IMR-90 (cell line): ENCODE data around the gene TUBA8. TPM values are rescaled to one million over a fixed set of nuclear protein-coding genes. Genes with fewer than 3 reads are reported as not detected.
A peak's percentile ranks its signal among the peaks of the same experiment; 100 is the strongest.
"Not testable (repeated sequence)": the region's sequence is repeated elsewhere in the genome, so short reads cannot be mapped to it uniquely, and the experiment has no call there.

Source experiments
- ATAC-seq: fragments of 200-7000 bp; cut with Tn5 transposase; 2 replicates; pipeline ENCODE4 v1.9.1; 2020; ENCODE audit warnings: low read depth, mild to moderate bottlenecking, moderate library complexity
- BruUV-seq: library from RNA; stranded (reverse); fragments of 400-500 nt; replicated peaks from 2 replicates; lab custom pipeline; 2021; lab: Mats Ljungman, UMichigan
- CTCF ChIA-PET: fragments of 300-600 bp; formaldehyde crosslinking; extraction: SDS; loops from one replicate; lab custom pipeline; 2021; ENCODE audit warnings: antibody characterized with exemption; lab: Yijun Ruan, JAX
- POLR2A ChIA-PET: fragments of 300-600 bp; sonication (Branson Sonifier 250); formaldehyde crosslinking; loops from one replicate; lab custom pipeline; 2022; ENCODE audit warnings: antibody characterized with exemption; ENCODE audit not compliant: unreplicated experiment; lab: Charles Lee
- DNase-seq: peaks from one replicate; pipeline ENCODE4 v3.0.0; 2013
- H2AFZ ChIP-seq: replicated peaks from 2 replicates; pipeline ENCODE3; 2013; ENCODE audit warnings: low read length, mild to moderate bottlenecking; ENCODE audit not compliant: poor library complexity
- H2AK5ac ChIP-seq: 2 replicates; pipeline ENCODE4 v1.6.1; 2013; ENCODE audit warnings: low read depth, low read length, inconsistent platforms
- H2AK9ac ChIP-seq: replicated peaks from 2 replicates; pipeline ENCODE3; 2013; ENCODE audit warnings: mild to moderate bottlenecking, low read depth, low read length, moderate library complexity; ENCODE audit not compliant: poor library complexity
- H2BK120ac ChIP-seq: 2 replicates; pipeline ENCODE4 v1.6.1; 2013; ENCODE audit warnings: low read depth, low read length, inconsistent platforms
- H2BK15ac ChIP-seq: 3 replicates; pipeline ENCODE4 v1.6.1; 2013; ENCODE audit warnings: low read depth, low read length, inconsistent platforms
- H2BK20ac ChIP-seq: 2 replicates; pipeline ENCODE4 v1.6.1; 2013; ENCODE audit warnings: low read depth, mild to moderate bottlenecking, inconsistent platforms, low read length, moderate library complexity
- H2BK5ac ChIP-seq: 2 replicates; pipeline ENCODE4 v1.6.1; 2013; ENCODE audit warnings: mild to moderate bottlenecking, low read depth, low read length, inconsistent platforms; ENCODE audit not compliant: poor library complexity, severe bottlenecking
- H3K14ac ChIP-seq: replicated peaks from 2 replicates; pipeline ENCODE4 v1.6.1; 2013; ENCODE audit warnings: low read depth, low read length, inconsistent platforms
- H3K18ac ChIP-seq: 2 replicates; pipeline ENCODE4 v1.6.1; 2013; ENCODE audit warnings: low read depth, low read length, control low read depth
- H3K23ac ChIP-seq: 2 replicates; pipeline ENCODE4 v1.6.1; 2013; ENCODE audit warnings: low read depth, low read length, inconsistent platforms
- H3K27ac ChIP-seq: 2 replicates; pipeline ENCODE4 v1.5.1; 2013; ENCODE audit warnings: mild to moderate bottlenecking, control low read depth, low read length; ENCODE audit not compliant: insufficient read depth
- H3K27me3 ChIP-seq: 2 replicates; pipeline ENCODE4 v1.6.1; 2013; ENCODE audit warnings: low read length; ENCODE audit not compliant: control insufficient read depth, insufficient read depth
- H3K36me3 ChIP-seq: 2 replicates; pipeline ENCODE4 v1.6.1; 2013; ENCODE audit warnings: low read length, mixed read lengths; ENCODE audit not compliant: control insufficient read depth, insufficient read depth
- H3K4ac ChIP-seq: 2 replicates; pipeline ENCODE4 v1.6.1; 2013; ENCODE audit warnings: low read depth, low read length, inconsistent platforms
- H3K4me1 ChIP-seq: 2 replicates; pipeline ENCODE4 v1.6.1; 2013; ENCODE audit warnings: low read length, mixed read lengths; ENCODE audit not compliant: control insufficient read depth, insufficient read depth
- H3K4me2 ChIP-seq: 2 replicates; pipeline ENCODE4 v1.6.1; 2013; ENCODE audit warnings: low read depth, mild to moderate bottlenecking, control low read depth, low read length, moderate library complexity
- H3K4me3 ChIP-seq: 2 replicates; pipeline ENCODE4 v1.5.1; 2013; ENCODE audit warnings: low read depth, mild to moderate bottlenecking, control low read depth, low read length, moderate library complexity; ENCODE audit not compliant: insufficient read depth
- H3K56ac ChIP-seq: 2 replicates; pipeline ENCODE4 v1.6.1; 2013; ENCODE audit warnings: low read length, inconsistent platforms; ENCODE audit not compliant: insufficient read depth; ENCODE audit errors: extremely low read depth
- H3K79me1 ChIP-seq, 2 experiments: 2 replicates each; pipeline ENCODE4 v1.6.1; 2013; ENCODE audit warnings: low read length in 2 of 2, inconsistent platforms in 1 of 2, low read depth in 1 of 2
- H3K9ac ChIP-seq: 2 replicates; pipeline ENCODE4 v1.6.1; 2013; ENCODE audit warnings: low read depth, low read length, control low read depth
- H3K9me1 ChIP-seq: 2 replicates; pipeline ENCODE4 v1.6.1; 2013; ENCODE audit warnings: low read length, inconsistent platforms; ENCODE audit not compliant: insufficient read depth
- H3K9me3 ChIP-seq: 2 replicates; pipeline ENCODE4 v1.6.1; 2013; ENCODE audit warnings: low read length; ENCODE audit not compliant: control insufficient read depth, insufficient read depth
- H4K20me1 ChIP-seq: 2 replicates; pipeline ENCODE4 v1.6.1; 2013; ENCODE audit warnings: low read length, inconsistent platforms; ENCODE audit not compliant: insufficient read depth
- H4K5ac ChIP-seq: 2 replicates; pipeline ENCODE4 v1.6.1; 2013; ENCODE audit warnings: mild to moderate bottlenecking, low read depth, low read length, control low read depth
- H4K8ac ChIP-seq, 2 experiments: 2 replicates each; pipeline ENCODE4 v1.6.1; 2013; ENCODE audit warnings: low read depth in 2 of 2, low read length in 2 of 2, control low read depth in 1 of 2, inconsistent platforms in 1 of 2
- H4K91ac ChIP-seq: 2 replicates; pipeline ENCODE4 v1.6.1; 2013; ENCODE audit warnings: low read depth, low read length, inconsistent platforms; ENCODE audit not compliant: insufficient read depth
- WGBS, 2 experiments: methylation state at CpG; one replicate each; pipeline versions ENCODE4 v1.1.5 to v1.1.7; 2013; ENCODE audit warnings: missing lambda C conversion rate in 2 of 2; ENCODE audit not compliant: insufficient read length in 1 of 2; ENCODE audit errors: extremely low coverage in 2 of 2; 5-methylcytosine and 5-hydroxymethylcytosine counted together
- dilution Hi-C: fragments of 300-500 bp; cut with HindIII; formaldehyde crosslinking; loops from one replicate; pipeline ENCODE4 v1.14.3; 2018; ENCODE audit warnings: low sequenced_read_pairs; ENCODE audit not compliant: unreplicated experiment
- in situ Hi-C: fragments of 300-500 bp; cut with MboI; formaldehyde crosslinking; loops from 3 replicates; pipeline ENCODE4 v1.14.3; 2019; ENCODE audit warnings: low sequenced_read_pairs, inconsistent platforms, mixed read lengths
- intact Hi-C: fragments of 100-400 bp; cut with micrococcal nuclease; formaldehyde crosslinking; loops from 2 replicates; pipeline ENCODE4 v1.10.0; 2022
- microRNA-seq, 2 experiments: library from miRNA; stranded (forward) in 1 of 2; unstranded in 1 of 2; fragments of 10-50 nt in 1 of 2; fragments of <30 nt in 1 of 2; gene quantifications in 1 of 2; microRNA quantifications in 1 of 2; one replicate each; pipeline versions ENCODE3 to v1.1.0; 2013 to 2020; ENCODE audit not compliant: insufficient read depth in 1 of 2, insufficient read length in 1 of 2, unreplicated experiment in 1 of 2
- polyA plus RNA-seq, 3 experiments: library from polyadenylated mRNA; depleted of rRNA; stranded (reverse); fragments of >200 nt; gene quantifications; 2 replicates each; pipeline ENCODE4 v1.2.3, GENCODE V29; 2012; ENCODE audit warnings: low replicate concordance in 1 of 3
- small RNA-seq, 5 experiments: library from RNA; depleted of rRNA; stranded (forward); fragments of <200 nt; gene quantifications; one replicate each; pipeline ENCODE3, GENCODE V24; 2012
- total RNA-seq: library from RNA; depleted of rRNA; stranded (reverse); fragments of >200 nt; gene quantifications from 2 replicates; pipeline ENCODE4 v1.2.3, GENCODE V29; 2012; rRNA removed

TUBA8 gene
- total and polyA plus RNA-seq, 2 of the 4 experiments (the other 2 are of a cell fraction), result 1.4 to 2.2 TPM

DNA sequence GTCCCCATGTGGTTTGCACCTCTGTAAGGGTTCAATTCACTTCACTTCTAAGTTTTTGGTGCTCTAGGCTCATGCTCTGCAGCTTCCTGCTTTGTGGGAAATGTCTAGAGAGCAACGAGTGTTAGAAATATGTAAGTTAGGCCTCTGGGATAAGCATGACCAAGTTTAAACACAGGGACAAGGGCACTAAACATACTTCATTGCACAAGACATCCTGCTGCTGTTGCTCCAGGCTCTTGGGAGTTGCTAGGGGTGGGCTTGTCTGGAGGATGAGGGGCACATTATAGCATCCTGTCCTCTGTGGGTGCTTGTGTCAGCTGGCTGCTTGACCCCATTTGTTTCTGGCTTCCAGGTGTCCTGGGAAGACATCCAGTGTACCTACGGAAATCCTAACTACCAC is 62.8 kb downstream of the TUBA8 start:
- ATAC-seq, result peak; percentile 24
- Histone ChIP-seq H3K4ac (peak overlapping the region; percentile 94), H2AK5ac (peak overlapping the region; percentile 93), H4K91ac (peak overlapping the region; percentile 90), H4K5ac (peak overlapping the region; percentile 70), H4K8ac (peak overlapping the region; percentile 92; a peak in 3 of 4 replicates), H2BK5ac (peak overlapping the region; percentile 62), H2BK20ac (peak overlapping the region; percentile 93), H3K23ac (peak overlapping the region; percentile 73; the same call in 1 of the 2 replicates), H3K4me1 (peaks cover 10% of the 10 kb centered on the region), H2BK120ac (peak overlapping the region; percentile 96), H3K27ac (peak overlapping the region; percentile 98), H3K18ac (peak overlapping the region; percentile 17), H2BK15ac (peak overlapping the region; percentile 92), H3K14ac (peak overlapping the region; percentile 95)
- H4K20me1 ChIP-seq, H3K4me3 ChIP-seq, dilution Hi-C loops, H3K79me1 ChIP-seq, DNase-seq, H3K9me1 ChIP-seq, H2AFZ ChIP-seq, H3K4me2 ChIP-seq, H3K56ac ChIP-seq, CTCF ChIA-PET, intact Hi-C loops, in situ Hi-C loops, BruUV-seq, H3K27me3 ChIP-seq, H3K9me3 ChIP-seq, H3K36me3 ChIP-seq, POLR2A ChIA-PET, H2AK9ac ChIP-seq, H3K9ac ChIP-seq: not testable (repeated sequence)
- WGBS, 2 experiments, result no CpG with 5 or more reads among the region's 2 CpGs

Small RNAs within 50 kb of the gene (microRNA-seq; reads per million reads assigned to microRNA genes)
- gene AC016027.5 (ENCODE audit: insufficient read depth, insufficient read length), result not detected

Small RNAs within 50 kb of the gene (small RNA-seq; reads per million reads assigned to genes)
- gene AC016027.5, result 0 reads per million in 5 experiments

Other genes starting within 250 kb of the TUBA8 start
- gene MICAL3, start 86.2 kb upstream of the TUBA8 start, total RNA-seq, result 16.1 and 17.6 TPM in 2 replicates
- gene MICAL3, start 86.2 kb upstream of the TUBA8 start, polyA plus RNA-seq (2012; rRNA removed), result 26.8 and 30.0 TPM in 2 replicates
- 10.6 and 12.2 TPM in 2 replicates for gene PEX26, start 32.8 kb upstream of the TUBA8 start, total RNA-seq
- gene PEX26, start 32.8 kb upstream of the TUBA8 start, polyA plus RNA-seq (2012; rRNA removed), result 17.8 and 18.5 TPM in 2 replicates
- 9.2 and 10.6 TPM in 2 replicates for gene USP18, start 39.4 kb downstream of the TUBA8 start, total RNA-seq
- 6.1 and 6.6 TPM in 2 replicates for gene USP18, start 39.4 kb downstream of the TUBA8 start, polyA plus RNA-seq (2012; rRNA removed)